Endothelial cell of umbilical vein (primary cell): ENCODE data around the gene MAP4K4. TPM values are rescaled to one million over a fixed set of nuclear protein-coding genes. Genes with fewer than 3 reads are reported as not detected.
A peak's percentile ranks its signal among the peaks of the same experiment; 100 is the strongest.

Experiments used
- BruUV-seq: library from RNA; stranded (reverse); fragments of 400-500 nt; replicated peaks from 2 replicates; lab custom pipeline; 2021; lab: Mats Ljungman, UMichigan
- CTCF ChIA-PET: fragments of 300-600, 350-600 bp; sonication (Branson Sonifier 250); formaldehyde crosslinking; loops from one replicate; lab custom pipeline; 2021; ENCODE audit warnings: antibody characterized with exemption, inconsistent platforms; lab: Charles Lee
- POLR2A ChIA-PET: fragments of 300-600, 350-600 bp; sonication (Branson Sonifier 250); formaldehyde crosslinking; loops from one replicate; lab custom pipeline; 2021; ENCODE audit warnings: antibody characterized with exemption, inconsistent platforms; lab: Charles Lee
- DNase-seq: peaks from one replicate; pipeline ENCODE4 v3.0.0-alpha.2; 2011; ENCODE audit warnings: low read depth, low spot score
- FAIRE-seq: peaks from 2 replicates; lab custom pipeline; 2011; peaks lifted over from hg19 to GRCh38; lab: Jason Lieb, UNC
- H2AFZ ChIP-seq: 2 replicates; pipeline ENCODE4 v1.6.0; 2012; ENCODE audit warnings: low read depth, low read length, control low read depth, inconsistent platforms
- H3K27ac ChIP-seq: 2 replicates; pipeline ENCODE4 v1.5.1; 2011; ENCODE audit warnings: low read depth, mild to moderate bottlenecking, control low read depth, low read length, moderate library complexity; ENCODE audit not compliant: insufficient read depth
- H3K27me3 ChIP-seq, 2 experiments: 2 replicates each; pipeline versions ENCODE4 v1.6.0 to v1.6.1; 2011; ENCODE audit warnings: low read length in 2 of 2, mixed read lengths in 1 of 2; ENCODE audit not compliant: control insufficient read depth in 2 of 2, insufficient read depth in 2 of 2
- H3K36me3 ChIP-seq, 2 experiments: 2 replicates in 1 of 2; 3 replicates in 1 of 2; pipeline ENCODE4 v1.5.1; 2011; ENCODE audit warnings: low read length in 2 of 2, mild to moderate bottlenecking in 1 of 2, moderate library complexity in 1 of 2; ENCODE audit not compliant: control insufficient read depth in 2 of 2, insufficient read depth in 2 of 2; ENCODE audit errors: extremely low read depth in 1 of 2
- H3K4me1 ChIP-seq: 3 replicates; pipeline ENCODE4 v1.5.1; 2011; ENCODE audit warnings: mild to moderate bottlenecking, low read length; ENCODE audit not compliant: control insufficient read depth, insufficient read depth; ENCODE audit errors: extremely low read depth
- H3K4me2 ChIP-seq: 2 replicates; pipeline ENCODE4 v1.6.1; 2011; ENCODE audit warnings: low read length, control low read depth, mixed read lengths; ENCODE audit not compliant: insufficient read depth
- H3K4me3 ChIP-seq, 3 experiments: fragments of 200-600 bp in 1 of 3; sonication (generic), shearing (Covaris generic) in 1 of 3; replicated peaks in 1 of 3; 2 replicates each; pipeline ENCODE4 v1.5.1; 2011 to 2016; ENCODE audit warnings: control low read depth in 3 of 3, low read length in 3 of 3, mild to moderate bottlenecking in 2 of 3, inconsistent platforms in 1 of 3, low read depth in 1 of 3, moderate library complexity in 1 of 3; ENCODE audit not compliant: insufficient read depth in 1 of 3
- H3K79me2 ChIP-seq: 2 replicates; pipeline ENCODE4 v1.6.0; 2012; ENCODE audit warnings: low read length, inconsistent platforms; ENCODE audit not compliant: control insufficient read depth, insufficient read depth
- H3K9ac ChIP-seq: replicated peaks from 2 replicates; pipeline ENCODE3; 2011; ENCODE audit warnings: low read length, control low read depth; ENCODE audit not compliant: insufficient read depth; ENCODE audit errors: extremely low read depth
- H3K9me1 ChIP-seq: replicated peaks from 3 replicates; pipeline ENCODE4 v1.6.0; 2011; ENCODE audit warnings: mild to moderate bottlenecking, low read length; ENCODE audit not compliant: control insufficient read depth, insufficient read depth; ENCODE audit errors: extremely low read depth
- H3K9me3 ChIP-seq: replicated peaks from 2 replicates; pipeline ENCODE4 v1.5.1; 2012; ENCODE audit warnings: low read length, inconsistent platforms; ENCODE audit not compliant: control insufficient read depth, insufficient read depth
- H4K20me1 ChIP-seq: replicated peaks from 2 replicates; pipeline ENCODE3; 2011; ENCODE audit warnings: mild to moderate bottlenecking, low read length; ENCODE audit not compliant: control insufficient read depth, insufficient read depth; ENCODE audit errors: extremely low read depth
- EZH2 ChIP-seq: IDR thresholded peaks from 2 replicates; pipeline ENCODE4 v1.6.1; 2012; ENCODE audit warnings: borderline replicate concordance, low read depth, mild to moderate bottlenecking, moderate library complexity, low read length, inconsistent platforms; ENCODE audit not compliant: severe bottlenecking
- FOS ChIP-seq: IDR thresholded peaks from 2 replicates; pipeline ENCODE4 v1.6.1; 2011; ENCODE audit warnings: mild to moderate bottlenecking, low read length, moderate library complexity, borderline replicate concordance; ENCODE audit not compliant: insufficient read depth
- JUN ChIP-seq: IDR thresholded peaks from 2 replicates; pipeline ENCODE4 v1.6.1; 2011; ENCODE audit warnings: borderline replicate concordance, low read depth; ENCODE audit not compliant: insufficient read length, insufficient read depth
- MAX ChIP-seq: IDR thresholded peaks from 2 replicates; pipeline ENCODE4 v1.6.1; 2011; ENCODE audit not compliant: insufficient read depth, insufficient read length
- MYC ChIP-seq: IDR thresholded peaks from one replicate; pipeline ENCODE4 v1.6.1; 2011; ENCODE audit warnings: mild to moderate bottlenecking, low read depth, low read length
- POLR2A ChIP-seq: IDR thresholded peaks from 2 replicates; pipeline ENCODE4 v1.6.1; 2012; ENCODE audit warnings: low read depth, mild to moderate bottlenecking, control low read depth, low read length
- POLR2AphosphoS5 ChIP-seq: IDR thresholded peaks from 2 replicates; pipeline ENCODE4 v1.6.1; 2012; ENCODE audit warnings: low read depth, mild to moderate bottlenecking, control low read depth, low read length, moderate library complexity; ENCODE audit not compliant: insufficient read depth
- dilution Hi-C: fragments of 300-500 bp; cut with MboI; formaldehyde crosslinking; loops from one replicate; pipeline ENCODE4 v1.15.0; 2019; ENCODE audit warnings: low sequenced_read_pairs; ENCODE audit not compliant: extremely low pct_ligation_motif_present
- intact Hi-C: fragments of 100-400 bp; cut with micrococcal nuclease; formaldehyde crosslinking; loops from one replicate; pipeline ENCODE4 v1.10.0; 2022
- polyA plus RNA-seq, 4 experiments: library from polyadenylated mRNA; depleted of rRNA in 3 of 4; stranded (reverse) in 3 of 4; unstranded in 1 of 4; fragments of >200 nt; gene quantifications; 2 replicates each; pipeline versions ENCODE4 v1.2.1 to v1.2.3, GENCODE V29; 2011 to 2012; ENCODE audit warnings: missing spikeins in 1 of 4
- total RNA-seq: library from RNA; stranded (reverse); gene quantifications from 2 replicates; pipeline ENCODE4 v1.2.3, GENCODE V29; 2021
- TF ChIP-seq, protein P1 (sequence below), 2 donors: IDR thresholded peaks; 1 replicate in 1 of 2; 2 replicates in 1 of 2; pipeline ENCODE4 v1.5.1; 2011; ENCODE audit warnings: low read length in 2 of 2, mild to moderate bottlenecking in 2 of 2, moderate library complexity in 2 of 2, control low read depth in 1 of 2, inconsistent platforms in 1 of 2, low read depth in 1 of 2; ENCODE audit not compliant: insufficient read depth in 1 of 2; ENCODE audit errors: extremely low read depth in 1 of 2

MAP4K4 gene
- total and polyA plus RNA-seq, 2 donors (not counting 3 experiments of a cell fraction or from before 2014, with no cell fraction given) = 79.4 to 269 TPM

GRCh38 chr2:101815739-101816391 is 118.4 kb downstream of the MAP4K4 start:
- Histone ChIP-seq H3K4me3 (no peak overlapping the region), H3K9me1 (no peaks in the 10 kb centered on the region), H3K4me1 (peaks cover 45% of the 10 kb centered on the region), H3K4me2 (no peak overlapping the region), H3K9me3 (no peaks in the 10 kb centered on the region), H4K20me1 (peaks cover 38% of the 10 kb centered on the region), H3K79me2 (peaks cover 99% of the 10 kb centered on the region), H3K36me3 (no peaks in the 10 kb centered on the region), H3K9ac (no peak overlapping the region), H2AFZ (no peak overlapping the region), H3K27me3 (no peaks in the 10 kb centered on the region), H3K27ac (no peak overlapping the region)
- dilution Hi-C loops (no loop called here), intact Hi-C loops (no loop called here)
- BruUV-seq = no TSS peak
- peak; percentile 15 for TF ChIP-seq POLR2AphosphoS5
- TF ChIP-seq MYC = no peak
- ChIA-PET CTCF (interaction anchor here (0.9 to 3.2 kb wide), 5 partner anchors 9 to 474 kb away, joined by 3 to 16 read pairs (median 5); no protein-coding TSS in a partner anchor), POLR2A (no interaction called here)
- FAIRE-seq (no peak), DNase-seq (no peak)

DNA sequence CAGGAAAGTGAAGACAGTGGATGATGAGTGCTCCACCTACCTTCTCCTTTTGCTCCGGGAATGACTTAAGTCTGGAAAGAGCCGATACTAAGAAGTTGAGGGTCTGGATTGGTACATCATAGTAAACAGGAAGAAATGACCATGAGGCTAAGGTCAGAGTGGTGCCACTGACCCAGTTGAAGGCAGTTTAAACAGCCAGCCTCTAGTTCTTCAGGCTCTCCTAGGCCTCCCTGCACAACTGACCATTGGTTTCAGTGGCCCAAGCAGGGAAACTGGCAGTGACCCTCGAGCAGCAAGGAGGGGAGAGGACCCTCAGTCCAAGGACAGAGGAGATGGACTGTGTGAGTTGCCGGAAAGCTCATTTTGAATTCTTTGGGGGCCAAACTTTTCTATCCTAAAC is 119.1 kb downstream of the MAP4K4 start:
- dilution Hi-C loops = no loop called here

More for the DNA sequence above, 119.1 kb downstream of the MAP4K4 start:
- H3K79me2 ChIP-seq = peaks cover 99% of the 10 kb centered on the region
- no peak overlapping the region for H3K9ac ChIP-seq
- H3K27ac ChIP-seq = no peak overlapping the region
- BruUV-seq = no TSS peak
- no peaks in the 10 kb centered on the region for H3K9me1 ChIP-seq
- peaks cover 46% of the 10 kb centered on the region for H3K4me1 ChIP-seq
- no peak for TF ChIP-seq FOS
- TF ChIP-seq MAX = no peak
- no peak for TF ChIP-seq JUN
- TF ChIP-seq EZH2 = no peak
- TF ChIP-seq, protein P1, sequence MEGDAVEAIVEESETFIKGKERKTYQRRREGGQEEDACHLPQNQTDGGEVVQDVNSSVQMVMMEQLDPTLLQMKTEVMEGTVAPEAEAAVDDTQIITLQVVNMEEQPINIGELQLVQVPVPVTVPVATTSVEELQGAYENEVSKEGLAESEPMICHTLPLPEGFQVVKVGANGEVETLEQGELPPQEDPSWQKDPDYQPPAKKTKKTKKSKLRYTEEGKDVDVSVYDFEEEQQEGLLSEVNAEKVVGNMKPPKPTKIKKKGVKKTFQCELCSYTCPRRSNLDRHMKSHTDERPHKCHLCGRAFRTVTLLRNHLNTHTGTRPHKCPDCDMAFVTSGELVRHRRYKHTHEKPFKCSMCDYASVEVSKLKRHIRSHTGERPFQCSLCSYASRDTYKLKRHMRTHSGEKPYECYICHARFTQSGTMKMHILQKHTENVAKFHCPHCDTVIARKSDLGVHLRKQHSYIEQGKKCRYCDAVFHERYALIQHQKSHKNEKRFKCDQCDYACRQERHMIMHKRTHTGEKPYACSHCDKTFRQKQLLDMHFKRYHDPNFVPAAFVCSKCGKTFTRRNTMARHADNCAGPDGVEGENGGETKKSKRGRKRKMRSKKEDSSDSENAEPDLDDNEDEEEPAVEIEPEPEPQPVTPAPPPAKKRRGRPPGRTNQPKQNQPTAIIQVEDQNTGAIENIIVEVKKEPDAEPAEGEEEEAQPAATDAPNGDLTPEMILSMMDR (IDR thresholded peaks at IDR 0.05; ENCODE audit: extremely low read depth in 1 of 2, insufficient read depth in 1 of 2, low read depth in 1 of 2, low read length in 2 of 2) = no peak
- no peak for TF ChIP-seq POLR2A
- H3K27me3 ChIP-seq = no peaks in the 10 kb centered on the region
- H4K20me1 ChIP-seq = peaks cover 38% of the 10 kb centered on the region
- DNase-seq (no peak), FAIRE-seq (no peak)
- ChIA-PET POLR2A (no interaction called here), CTCF (interaction anchor here (0.9 to 3.2 kb wide), 5 partner anchors 9 to 475 kb away, joined by 3 to 16 read pairs (median 5); no protein-coding TSS in a partner anchor)
- no peak overlapping the region for H2AFZ ChIP-seq
- no peaks in the 10 kb centered on the region for H3K9me3 ChIP-seq
- intact Hi-C loops = no loop called here
- no peak overlapping the region for H3K4me2 ChIP-seq
- H3K36me3 ChIP-seq = no peaks in the 10 kb centered on the region
- no peak overlapping the region for H3K4me3 ChIP-seq
